ENCODE data around the gene C6orf15.

GRCh38 chr6:31126396-31127175 is 14.2 kb upstream of the C6orf15 start:
- TF ChIP-seq CTCF (IDR thresholded peaks at IDR 0.05 in 4 of 5, conservative IDR thresholded peaks at IDR 0.05 in 1 of 5) (no peak), POLR2A (IDR thresholded peaks at IDR 0.05) (no peak)

Measured in gastrocnemius medialis (tissue), 4 donors.